ENCODE results near the gene IGHMBP2. TPM values are rescaled to one million over a fixed set of nuclear protein-coding genes. Genes with fewer than 3 reads are reported as not detected.
A peak's percentile ranks its signal among the peaks of the same experiment; 100 is the strongest.

The IGHMBP2 gene
- total and polyA plus RNA-seq, 2 experiments from 2014 or later = 5.2 to 9.3 TPM

DNA sequence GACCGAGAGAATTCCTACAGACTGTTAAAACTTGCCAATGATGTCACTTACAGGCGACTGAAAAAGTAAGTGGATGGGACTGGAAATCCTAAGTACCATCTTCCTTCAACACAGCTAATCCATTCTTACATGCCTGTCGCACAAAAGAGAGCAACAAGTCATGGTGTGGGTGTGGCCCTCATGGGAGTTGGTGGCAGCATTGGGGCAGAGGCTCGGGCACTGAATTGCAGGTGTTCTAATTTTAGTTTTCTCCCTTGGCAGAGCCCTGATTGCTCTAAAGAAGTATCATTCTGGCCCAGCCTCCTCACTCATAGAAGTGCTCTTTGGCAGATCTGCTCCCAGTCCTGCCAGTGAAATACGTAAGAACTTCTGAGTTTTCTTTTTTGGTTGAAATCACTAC, 4.6 kb downstream of the IGHMBP2 start:
- DNase-seq = no peak
- in situ Hi-C loops (cut with MboI) = no loop called here
- 0 out of 2 replicates have a peak, but pooled peaks cover 4% of the 10 kb centered on the region for H3F3A ChIP-seq (ENCODE audit: insufficient read depth)
- no peaks in the 10 kb centered on the region for H3K27me3 ChIP-seq (replicated peaks; ENCODE audit: insufficient read depth)
- WGBS, 2 experiments (ENCODE audit: low coverage in 1 of 2, low lambda C conversion rate in 2 of 2, missing lambda C conversion rate in 2 of 2) = 95 to 97% methylated on average over 5 of the region's 5 CpGs
- H3K27ac ChIP-seq = no peak overlapping the region
- no peak overlapping the region for H3K4me2 ChIP-seq (ENCODE audit: unreplicated experiment)
- H4K20me1 ChIP-seq (ENCODE audit: insufficient read depth) = no peaks in the 10 kb centered on the region
- no peak overlapping the region for H3K9ac ChIP-seq
- no peak for TF ChIP-seq EZH2phosphoT487 (IDR thresholded peaks at IDR 0.05; ENCODE audit: insufficient read depth, low read depth)
- no peak for TF ChIP-seq EZH2 (IDR thresholded peaks at IDR 0.05; ENCODE audit: insufficient read depth, poor library complexity, severe bottlenecking)
- H3K79me2 ChIP-seq (ENCODE audit: insufficient read depth) = peaks cover 46% of the 10 kb centered on the region
- no peaks in the 10 kb centered on the region for H3K9me3 ChIP-seq (ENCODE audit: low read depth)
- H3K4me3 ChIP-seq = no peak overlapping the region
- H3K9me2 ChIP-seq (ENCODE audit: insufficient read depth) = no peaks in the 10 kb centered on the region
- no peaks in the 10 kb centered on the region for H3K4me1 ChIP-seq (ENCODE audit: insufficient read depth)
- H2AFZ ChIP-seq = no peak overlapping the region
- peaks cover 14% of the 10 kb centered on the region; the same call in 1 of the 2 replicates for H3K36me3 ChIP-seq (ENCODE audit: low read depth)

DNA sequence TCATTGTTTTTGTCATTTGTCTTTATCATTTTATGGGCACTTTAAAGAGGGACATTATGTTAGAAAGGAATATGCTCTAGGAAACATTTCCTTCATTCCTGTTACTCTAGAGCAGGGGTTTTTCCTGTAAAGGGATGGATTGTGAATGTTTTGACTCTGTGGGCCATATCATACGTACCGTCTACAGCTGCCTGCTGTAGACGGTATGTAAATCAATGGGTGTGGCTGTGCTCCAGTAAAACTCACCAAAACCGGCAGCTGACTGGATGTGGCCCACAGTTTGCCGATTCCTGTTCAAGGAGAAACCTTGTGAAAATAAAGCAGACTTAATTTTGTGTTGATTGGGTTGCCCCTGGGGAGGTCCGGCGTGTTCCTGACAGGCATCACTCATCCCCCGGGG, 7.3 kb downstream of the IGHMBP2 start:
- no peak for TF ChIP-seq EZH2 (IDR thresholded peaks at IDR 0.05; ENCODE audit: insufficient read depth, poor library complexity, severe bottlenecking)
- no peak for TF ChIP-seq EZH2phosphoT487 (IDR thresholded peaks at IDR 0.05; ENCODE audit: insufficient read depth, low read depth)
- 95 to 99% methylated on average over 8 of the region's 8 CpGs for WGBS, 2 experiments (ENCODE audit: low coverage in 1 of 2, low lambda C conversion rate in 2 of 2, missing lambda C conversion rate in 2 of 2)
- no peak overlapping the region for H3K9ac ChIP-seq
- no peak overlapping the region for H2AFZ ChIP-seq
- in situ Hi-C loops (cut with MboI) = no loop called here
- H3K4me3 ChIP-seq = no peak overlapping the region
- H3K27ac ChIP-seq = no peak overlapping the region
- no peaks in the 10 kb centered on the region for H4K20me1 ChIP-seq (ENCODE audit: insufficient read depth)
- peaks cover 21% of the 10 kb centered on the region for H3K79me2 ChIP-seq (ENCODE audit: insufficient read depth)
- no peak overlapping the region for H3K4me2 ChIP-seq (ENCODE audit: unreplicated experiment)
- H3K9me3 ChIP-seq (ENCODE audit: low read depth) = no peaks in the 10 kb centered on the region
- H3K27me3 ChIP-seq (replicated peaks; ENCODE audit: insufficient read depth) = no peaks in the 10 kb centered on the region
- peaks cover 14% of the 10 kb centered on the region; the same call in 1 of the 2 replicates for H3K36me3 ChIP-seq (ENCODE audit: low read depth)
- H3K4me1 ChIP-seq (ENCODE audit: insufficient read depth) = no peaks in the 10 kb centered on the region
- H3K9me2 ChIP-seq (ENCODE audit: insufficient read depth) = no peaks in the 10 kb centered on the region
- DNase-seq = no peak
- no peaks in the 10 kb centered on the region for H3F3A ChIP-seq (ENCODE audit: insufficient read depth)

DNA sequence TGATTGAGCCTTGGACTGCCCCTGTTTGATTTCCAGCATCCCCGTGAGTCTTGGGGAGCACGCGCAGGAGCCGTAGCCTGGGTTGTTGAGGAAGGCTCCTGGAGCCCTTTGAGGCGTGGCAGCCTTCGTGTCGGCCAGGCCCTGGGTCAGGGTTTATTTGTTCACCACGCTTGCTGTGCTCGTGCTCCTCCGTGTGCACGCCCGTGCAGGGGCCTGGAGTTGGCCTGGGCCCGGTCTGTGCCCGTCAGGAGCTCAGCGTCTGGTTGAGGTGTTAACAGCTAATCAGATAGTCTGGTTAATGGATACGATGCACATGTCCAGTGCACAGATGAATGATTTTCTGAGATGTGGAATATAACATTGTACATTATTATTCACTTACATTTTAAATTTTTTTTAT, 8.0 kb downstream of the IGHMBP2 start:
- Histone ChIP-seq H3K79me2 (ENCODE audit: insufficient read depth) (peaks cover 15% of the 10 kb centered on the region), H3K36me3 (ENCODE audit: low read depth) (peaks cover 14% of the 10 kb centered on the region; the same call in 1 of the 2 replicates), H3K9me3 (ENCODE audit: low read depth) (no peaks in the 10 kb centered on the region), H3K4me3 (no peak overlapping the region), H3K9me2 (ENCODE audit: insufficient read depth) (no peaks in the 10 kb centered on the region), H3K27ac (no peak overlapping the region), H3K4me1 (ENCODE audit: insufficient read depth) (no peaks in the 10 kb centered on the region), H2AFZ (no peak overlapping the region), H3K9ac (no peak overlapping the region), H3F3A (ENCODE audit: insufficient read depth) (no peaks in the 10 kb centered on the region), H4K20me1 (ENCODE audit: insufficient read depth) (no peaks in the 10 kb centered on the region), H3K27me3 (replicated peaks; ENCODE audit: insufficient read depth) (no peaks in the 10 kb centered on the region), H3K4me2 (ENCODE audit: unreplicated experiment) (no peak overlapping the region)
- no peak for TF ChIP-seq EZH2phosphoT487 (IDR thresholded peaks at IDR 0.05; ENCODE audit: insufficient read depth, low read depth)
- TF ChIP-seq EZH2 (IDR thresholded peaks at IDR 0.05; ENCODE audit: insufficient read depth, poor library complexity, severe bottlenecking) = no peak
- in situ Hi-C loops (cut with MboI) = no loop called here
- no peak for DNase-seq
- WGBS, 2 experiments (ENCODE audit: low coverage in 1 of 2, low lambda C conversion rate in 2 of 2, missing lambda C conversion rate in 2 of 2) = 96 to 97% methylated on average over 16 of the region's 16 CpGs

DNA sequence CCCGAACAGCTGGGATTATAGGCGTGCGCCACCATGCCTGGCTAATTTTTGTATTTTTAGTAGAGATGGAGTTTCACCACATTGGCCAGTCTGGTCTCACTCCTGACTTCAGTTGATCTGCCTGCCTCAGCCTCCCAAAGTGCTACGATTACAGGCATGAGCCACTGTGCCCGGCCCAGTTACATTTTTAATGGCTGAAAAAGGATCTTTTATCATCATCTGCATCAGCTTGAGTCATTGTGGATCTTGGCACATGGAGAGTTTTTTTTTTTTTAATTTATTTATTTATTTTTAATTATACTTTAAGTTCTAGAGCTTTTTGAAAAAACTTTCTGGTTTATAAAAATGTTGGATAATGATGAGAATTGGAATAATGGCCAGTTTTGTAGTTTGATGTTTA, 8.6 kb downstream of the IGHMBP2 start:
- Histone ChIP-seq H3K4me2 (ENCODE audit: unreplicated experiment) (no peak overlapping the region), H4K20me1 (ENCODE audit: insufficient read depth) (no peaks in the 10 kb centered on the region), H3K9ac (no peak overlapping the region), H3K9me2 (ENCODE audit: insufficient read depth) (no peaks in the 10 kb centered on the region), H3K4me1 (ENCODE audit: insufficient read depth) (no peaks in the 10 kb centered on the region), H3K27me3 (replicated peaks; ENCODE audit: insufficient read depth) (no peaks in the 10 kb centered on the region), H3K36me3 (ENCODE audit: low read depth) (peaks cover 14% of the 10 kb centered on the region; the same call in 1 of the 2 replicates), H3K79me2 (ENCODE audit: insufficient read depth) (peaks cover 10% of the 10 kb centered on the region), H3K4me3 (no peak overlapping the region), H3F3A (ENCODE audit: insufficient read depth) (no peaks in the 10 kb centered on the region), H2AFZ (no peak overlapping the region), H3K27ac (no peak overlapping the region), H3K9me3 (ENCODE audit: low read depth) (no peaks in the 10 kb centered on the region)
- WGBS, 2 experiments (ENCODE audit: low coverage in 1 of 2, low lambda C conversion rate in 2 of 2, missing lambda C conversion rate in 2 of 2) = 94 to 96% methylated on average over 5 of the region's 5 CpGs
- in situ Hi-C loops (cut with MboI) = no loop called here
- TF ChIP-seq EZH2 (IDR thresholded peaks at IDR 0.05; ENCODE audit: insufficient read depth, poor library complexity, severe bottlenecking) (no peak), EZH2phosphoT487 (IDR thresholded peaks at IDR 0.05; ENCODE audit: insufficient read depth, low read depth) (no peak)
- DNase-seq = peak; percentile 38

DNA sequence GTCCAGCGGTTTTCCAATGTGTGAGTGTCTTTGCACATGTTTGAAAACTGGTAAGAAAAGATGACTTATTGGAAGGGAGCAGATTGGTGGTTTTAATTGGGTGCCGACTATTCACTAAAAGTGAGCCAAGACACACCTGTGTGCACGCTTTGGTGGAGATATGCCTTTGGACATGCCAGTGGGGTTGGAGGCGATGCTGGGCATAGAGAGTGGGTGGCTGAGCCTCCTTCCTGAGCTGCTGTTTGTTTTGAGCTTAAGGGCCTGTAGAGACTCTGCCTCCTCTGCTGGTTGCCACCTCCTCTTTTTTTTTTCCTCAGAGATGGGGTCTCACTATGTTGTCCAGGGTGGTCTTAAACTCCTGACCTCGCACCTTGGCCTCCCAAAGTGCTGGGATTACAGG, 9.5 kb downstream of the IGHMBP2 start:
- Histone ChIP-seq H3K27me3 (replicated peaks; ENCODE audit: insufficient read depth) (no peaks in the 10 kb centered on the region), H3K4me1 (ENCODE audit: insufficient read depth) (no peaks in the 10 kb centered on the region), H3K27ac (no peak overlapping the region), H3K9me2 (ENCODE audit: insufficient read depth) (no peaks in the 10 kb centered on the region), H2AFZ (no peak overlapping the region), H4K20me1 (ENCODE audit: insufficient read depth) (no peaks in the 10 kb centered on the region), H3F3A (ENCODE audit: insufficient read depth) (no peaks in the 10 kb centered on the region), H3K4me2 (ENCODE audit: unreplicated experiment) (no peak overlapping the region), H3K4me3 (no peak overlapping the region), H3K36me3 (ENCODE audit: low read depth) (peaks cover 21% of the 10 kb centered on the region), H3K9ac (no peak overlapping the region), H3K9me3 (ENCODE audit: low read depth) (no peaks in the 10 kb centered on the region), H3K79me2 (ENCODE audit: insufficient read depth) (0 out of 2 replicates have a peak, but pooled peaks cover under 1% of the 10 kb centered on the region)
- WGBS, 2 experiments (ENCODE audit: low coverage in 1 of 2, low lambda C conversion rate in 2 of 2, missing lambda C conversion rate in 2 of 2) = 92 to 97% methylated on average over 5 of the region's 5 CpGs
- no peak for DNase-seq
- in situ Hi-C loops (cut with MboI) = no loop called here
- TF ChIP-seq EZH2phosphoT487 (IDR thresholded peaks at IDR 0.05; ENCODE audit: insufficient read depth, low read depth) = no peak
- no peak for TF ChIP-seq EZH2 (IDR thresholded peaks at IDR 0.05; ENCODE audit: insufficient read depth, poor library complexity, severe bottlenecking)

Data from GM23248 (cell line).